ENCODE results near the gene UNC13A.

Gene UNC13A

DNA sequence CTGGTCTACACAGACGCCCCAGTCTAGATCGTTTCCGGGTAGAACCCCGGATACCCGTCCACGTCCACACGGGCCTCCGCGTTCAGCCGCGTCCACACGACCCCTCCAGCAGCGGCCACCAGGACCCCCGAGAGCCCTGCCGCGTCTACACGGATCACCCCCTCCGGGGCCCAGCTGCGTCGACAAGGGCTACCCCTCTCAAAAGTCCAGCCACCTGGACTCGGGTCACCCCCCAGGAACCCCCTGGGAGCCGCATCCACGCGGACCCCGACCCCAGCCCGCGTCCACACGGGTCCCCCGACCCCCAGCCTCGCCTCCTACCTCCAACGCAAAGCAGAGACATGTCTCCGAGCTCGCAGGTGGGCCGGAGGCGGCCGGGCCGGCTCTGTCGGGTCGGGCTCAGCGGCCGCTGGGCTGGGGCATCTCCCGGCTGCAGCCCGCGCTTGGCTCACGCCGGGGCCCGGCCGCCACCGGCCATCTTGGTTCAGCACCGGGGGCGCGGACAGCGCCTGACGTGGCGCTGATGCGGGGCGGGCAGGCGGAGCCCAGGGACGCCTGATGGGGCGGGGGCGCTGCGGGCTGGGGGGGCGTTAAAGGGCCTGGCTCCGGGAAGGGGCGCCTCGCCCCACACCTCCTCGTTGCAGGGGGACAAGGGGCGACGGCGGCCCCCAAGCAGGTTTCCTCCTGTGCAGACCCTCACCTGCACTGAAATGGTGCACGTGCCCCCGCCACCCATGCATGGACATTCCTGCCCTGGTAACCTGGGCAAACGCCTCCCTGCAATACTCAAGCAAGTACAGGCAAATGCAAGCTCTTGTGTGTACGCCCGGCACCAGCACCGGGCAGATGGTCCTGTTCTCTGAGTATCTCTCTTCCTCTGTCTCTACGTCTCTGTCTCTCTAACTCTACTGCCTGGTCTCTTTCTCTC is at the start of gene UNC13A:
Gene UNC13A (minus strand): TSS at position 498 of the 928 bp plus-strand sequence. CDS start 155 bp downstream, at position 343.
- TF ChIP-seq, protein P1, sequence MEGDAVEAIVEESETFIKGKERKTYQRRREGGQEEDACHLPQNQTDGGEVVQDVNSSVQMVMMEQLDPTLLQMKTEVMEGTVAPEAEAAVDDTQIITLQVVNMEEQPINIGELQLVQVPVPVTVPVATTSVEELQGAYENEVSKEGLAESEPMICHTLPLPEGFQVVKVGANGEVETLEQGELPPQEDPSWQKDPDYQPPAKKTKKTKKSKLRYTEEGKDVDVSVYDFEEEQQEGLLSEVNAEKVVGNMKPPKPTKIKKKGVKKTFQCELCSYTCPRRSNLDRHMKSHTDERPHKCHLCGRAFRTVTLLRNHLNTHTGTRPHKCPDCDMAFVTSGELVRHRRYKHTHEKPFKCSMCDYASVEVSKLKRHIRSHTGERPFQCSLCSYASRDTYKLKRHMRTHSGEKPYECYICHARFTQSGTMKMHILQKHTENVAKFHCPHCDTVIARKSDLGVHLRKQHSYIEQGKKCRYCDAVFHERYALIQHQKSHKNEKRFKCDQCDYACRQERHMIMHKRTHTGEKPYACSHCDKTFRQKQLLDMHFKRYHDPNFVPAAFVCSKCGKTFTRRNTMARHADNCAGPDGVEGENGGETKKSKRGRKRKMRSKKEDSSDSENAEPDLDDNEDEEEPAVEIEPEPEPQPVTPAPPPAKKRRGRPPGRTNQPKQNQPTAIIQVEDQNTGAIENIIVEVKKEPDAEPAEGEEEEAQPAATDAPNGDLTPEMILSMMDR (conservative IDR thresholded peaks at IDR 0.05) = no peak; the same call in 1 of the 2 replicates
- H3K27ac ChIP-seq = peak within 1 kb of the TSS; percentile 92

DNA sequence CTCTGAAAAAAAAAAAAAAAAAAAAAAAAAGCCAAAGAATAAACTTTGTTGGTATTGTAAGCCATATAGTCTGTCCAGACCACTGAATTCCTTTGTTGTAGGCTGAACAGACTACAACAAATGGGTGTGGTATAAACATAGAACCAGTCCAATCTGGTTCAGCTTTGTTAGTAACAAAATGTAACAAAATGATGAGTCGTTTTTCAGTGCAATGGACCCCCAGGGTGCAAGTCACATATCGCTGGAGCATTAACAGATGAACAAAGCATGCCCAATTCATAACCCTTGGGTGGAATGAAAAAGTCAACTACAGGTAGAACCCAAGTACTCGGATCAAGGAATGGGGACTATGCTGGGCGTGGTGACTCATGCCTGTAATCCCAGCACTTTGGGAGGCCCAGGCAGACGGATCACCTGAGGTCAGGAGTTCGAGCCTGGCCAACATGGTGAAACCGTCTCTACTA is 49.6 kb upstream of the UNC13A start:
- TF ChIP-seq, protein P1 (conservative IDR thresholded peaks at IDR 0.05) = no peak
- H3K27ac ChIP-seq = no peak overlapping the region

DNA sequence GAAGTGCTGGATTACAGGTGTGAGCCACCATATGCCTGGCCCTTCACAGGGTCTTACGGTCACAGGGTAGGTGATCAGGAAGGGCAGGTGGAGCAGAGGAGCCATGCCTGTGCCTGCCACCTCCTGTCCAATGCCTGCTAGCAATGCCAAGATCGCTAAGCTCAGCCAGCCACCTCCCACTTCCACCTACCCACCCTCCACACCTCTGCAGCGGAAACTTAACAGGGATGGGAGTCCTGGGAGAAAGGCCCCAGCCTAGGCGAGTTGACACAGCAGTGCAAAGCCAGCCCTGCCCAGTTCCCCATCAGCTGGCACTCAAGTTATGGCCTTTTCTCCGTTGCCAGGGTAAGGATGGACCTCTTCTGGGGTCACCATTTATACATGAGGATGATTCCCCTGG is 47.3 kb upstream of the UNC13A start:
- TF ChIP-seq, protein P1 (conservative IDR thresholded peaks at IDR 0.05) = no peak
- H3K27ac ChIP-seq = no peak overlapping the region

DNA sequence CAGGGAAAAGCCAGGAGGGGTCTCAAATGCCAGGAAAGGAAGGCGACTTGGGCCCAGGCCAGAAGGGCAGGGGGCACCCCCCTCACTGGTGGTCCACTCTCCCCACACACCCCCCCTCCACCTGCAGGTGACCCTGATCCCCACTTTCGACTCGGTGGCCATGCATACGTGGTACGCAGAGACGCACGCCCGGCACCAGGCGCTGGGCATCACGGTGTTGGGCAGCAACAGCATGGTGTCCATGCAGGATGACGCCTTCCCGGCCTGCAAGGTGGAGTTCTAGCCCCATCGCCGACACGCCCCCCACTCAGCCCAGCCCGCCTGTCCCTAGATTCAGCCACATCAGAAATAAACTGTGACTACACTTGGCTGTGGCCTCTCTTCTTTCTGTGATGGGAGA is 46.0 kb upstream of the UNC13A start:
- no peak overlapping the region for H3K27ac ChIP-seq
- TF ChIP-seq, protein P1 (conservative IDR thresholded peaks at IDR 0.05) = no peak

GRCh38 chr19:17733127-17733526 is 45.0 kb upstream of the UNC13A start:
- H3K27ac ChIP-seq = no peak overlapping the region
- TF ChIP-seq, protein P1 (conservative IDR thresholded peaks at IDR 0.05) = no peak

- TF ChIP-seq, protein P1 (conservative IDR thresholded peaks at IDR 0.05) = no peak
- no peak overlapping the region for H3K27ac ChIP-seq
Observed at GRCh38 chr19:17727843-17728242, 39.7 kb upstream of the UNC13A start.

- no peak overlapping the region for H3K27ac ChIP-seq
- TF ChIP-seq, protein P1 (conservative IDR thresholded peaks at IDR 0.05) = no peak
Observed at GRCh38 chr19:17726964-17727773, 39.0 kb upstream of the UNC13A start.

Data from VCaP (cell line).